Fibroblast of skin of right quadriceps (primary cell): ENCODE measurements around the gene SLC37A1.
"Not testable (repeated sequence)": the region's sequence is repeated elsewhere in the genome, so short reads cannot be mapped to it uniquely, and the experiment has no call there.

Experiments used
- DNase-seq: peaks from one replicate; pipeline ENCODE4 v3.0.0-alpha.2; 2013

The SLC37A1 gene

DNA sequence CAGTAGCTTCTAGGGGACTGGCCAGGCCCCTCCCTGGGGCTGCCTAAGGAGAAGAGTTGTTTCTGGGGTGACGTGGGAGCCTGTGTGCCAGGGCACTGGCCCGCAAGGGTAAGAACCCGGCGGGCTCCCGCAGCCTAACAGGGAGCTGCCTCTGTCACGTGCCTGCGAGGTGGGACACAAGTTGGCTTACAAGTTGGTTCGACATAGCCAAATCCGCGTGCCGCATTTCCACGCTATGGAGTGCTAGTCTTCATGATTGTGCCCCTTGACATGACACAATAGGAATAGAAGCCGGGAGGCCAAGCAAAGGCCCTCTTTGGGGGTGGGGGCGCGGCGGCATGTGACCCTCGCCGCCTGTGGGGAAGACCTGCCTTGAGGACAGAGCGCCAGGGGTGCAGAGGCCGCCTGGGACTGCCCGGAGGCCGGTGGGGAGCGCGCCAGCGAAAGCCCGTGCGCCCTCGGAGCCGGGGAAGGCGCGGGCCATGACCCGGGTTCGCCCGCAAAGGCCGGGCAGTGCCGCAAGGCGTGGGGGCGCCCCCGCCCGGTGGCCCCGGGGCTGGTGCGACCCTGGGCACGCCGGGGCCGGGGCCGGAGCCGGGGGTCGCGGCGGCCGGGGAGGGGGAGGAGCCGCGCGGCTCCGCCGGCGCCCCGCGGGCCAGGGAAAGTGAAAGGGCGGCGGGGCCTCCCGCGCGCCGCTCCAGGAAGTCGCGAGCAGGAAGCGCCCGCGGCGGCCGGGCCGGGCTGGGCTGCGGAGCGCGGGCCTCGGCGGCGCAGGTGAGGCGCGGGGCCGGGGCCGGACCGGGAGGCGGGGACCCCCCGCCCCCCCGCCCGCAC is at the start of gene SLC37A1:
Gene SLC37A1, plus strand, starts transcription at position 702 of the 834 bp plus-strand sequence. CDS start 4,603 bp downstream, outside the sequence.
- no peak for DNase-seq

DNA sequence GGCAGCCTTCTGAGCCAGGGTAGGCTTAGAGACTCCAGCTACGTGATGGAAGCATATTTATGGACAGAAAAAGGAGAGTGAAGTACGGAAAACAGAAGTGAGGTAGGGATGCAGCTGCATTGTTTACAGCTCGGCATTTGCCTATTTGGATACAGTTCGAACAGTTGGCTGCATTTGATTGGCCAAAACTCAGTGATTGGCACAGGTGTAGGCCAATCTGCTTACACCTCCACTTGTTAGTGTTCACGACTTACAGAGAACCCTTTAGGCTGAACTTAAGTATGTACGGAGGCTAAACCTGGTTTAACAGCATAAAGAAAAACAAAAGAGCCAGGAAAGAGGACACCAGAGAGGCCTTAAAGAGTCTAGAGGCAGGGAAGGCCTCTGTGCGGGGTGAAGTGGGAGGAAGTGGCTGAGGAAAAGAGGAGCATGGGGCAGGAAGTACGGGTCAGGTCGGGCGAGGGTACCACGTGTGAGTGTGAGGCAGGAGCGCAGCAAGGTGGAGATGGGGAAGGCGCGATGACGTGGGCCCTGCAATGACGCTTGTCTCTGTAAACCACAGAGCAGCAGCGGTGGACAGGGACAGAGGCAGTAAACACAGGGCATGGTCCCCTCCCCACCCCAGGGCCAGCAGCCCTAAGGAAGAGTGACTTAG is 49.7 kb upstream of the SLC37A1 start:
- peak; percentile 53 for DNase-seq

DNA sequence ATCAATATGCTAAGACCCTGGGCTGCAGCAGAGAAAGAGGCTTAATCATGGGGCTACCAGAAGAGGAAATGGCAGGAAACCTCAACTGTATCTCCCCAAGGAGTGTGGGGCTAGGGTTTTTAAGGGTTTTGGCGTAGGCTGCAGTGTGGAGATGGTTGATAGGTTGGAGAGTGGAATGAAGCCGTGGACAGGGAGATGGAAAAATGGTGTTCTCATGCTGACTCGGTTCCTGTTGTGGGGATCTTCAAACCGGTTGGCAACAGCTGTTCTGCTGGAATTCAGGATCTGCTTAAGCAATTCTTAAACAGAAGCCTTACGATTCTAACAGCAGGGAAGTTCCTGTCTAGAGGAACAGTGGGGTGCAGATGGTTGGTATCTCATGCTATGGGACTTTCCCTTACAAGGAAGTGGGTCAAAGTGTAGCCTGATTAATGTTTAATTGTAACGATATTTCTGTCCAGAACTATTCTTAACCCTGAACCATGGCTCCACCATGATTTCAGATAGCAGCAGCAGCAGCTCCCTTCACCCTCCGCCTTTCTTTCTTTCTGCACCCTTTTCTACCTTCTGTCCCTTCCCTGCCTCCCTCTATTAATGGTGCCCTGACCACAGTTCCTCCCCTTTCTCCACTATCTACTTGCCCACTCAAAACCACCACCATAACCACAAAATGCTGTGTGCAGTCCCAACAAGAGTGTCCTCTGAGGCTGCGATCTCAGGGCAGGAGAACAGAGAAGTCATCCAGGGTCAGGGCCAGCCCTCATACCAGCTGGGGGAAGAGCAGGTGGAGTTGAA is 48.4 kb upstream of the SLC37A1 start:
- no peak for DNase-seq

DNA sequence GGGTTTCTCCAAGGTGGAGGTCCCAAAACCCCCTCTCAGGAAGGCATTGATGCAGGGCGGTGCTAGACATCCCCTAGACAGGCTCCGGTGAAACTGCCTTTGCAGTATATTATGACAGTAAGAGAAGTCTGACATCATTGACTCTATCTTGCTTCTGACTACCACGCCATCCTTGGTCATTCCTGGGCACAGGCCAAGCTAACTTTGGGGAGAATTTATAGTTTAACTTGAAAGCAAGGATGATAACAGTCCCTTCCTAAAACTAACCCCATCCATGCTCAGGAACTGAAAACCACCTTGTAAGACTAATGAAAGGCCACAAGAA is 47.9 kb upstream of the SLC37A1 start:
- DNase-seq = no peak

DNA sequence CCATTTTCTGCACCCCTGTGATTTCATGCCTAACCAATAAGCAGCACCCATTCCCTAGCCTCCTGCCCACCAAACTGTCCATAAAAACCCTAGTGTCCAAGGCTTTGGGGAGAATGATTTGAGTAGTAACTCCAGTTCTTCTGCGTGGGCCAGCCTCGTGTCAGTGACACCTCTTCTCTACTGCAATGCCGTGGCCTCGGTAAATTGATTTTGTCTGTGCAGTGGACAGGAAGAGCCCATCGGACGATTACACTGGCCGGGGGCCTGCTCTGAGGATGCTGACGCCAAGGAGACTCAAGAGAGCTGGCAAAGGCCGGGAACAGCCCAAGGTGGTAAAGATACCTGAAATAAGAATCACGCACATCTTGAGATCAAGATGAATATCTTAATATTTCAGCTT is 47.0 kb upstream of the SLC37A1 start:
- no peak for DNase-seq

DNA sequence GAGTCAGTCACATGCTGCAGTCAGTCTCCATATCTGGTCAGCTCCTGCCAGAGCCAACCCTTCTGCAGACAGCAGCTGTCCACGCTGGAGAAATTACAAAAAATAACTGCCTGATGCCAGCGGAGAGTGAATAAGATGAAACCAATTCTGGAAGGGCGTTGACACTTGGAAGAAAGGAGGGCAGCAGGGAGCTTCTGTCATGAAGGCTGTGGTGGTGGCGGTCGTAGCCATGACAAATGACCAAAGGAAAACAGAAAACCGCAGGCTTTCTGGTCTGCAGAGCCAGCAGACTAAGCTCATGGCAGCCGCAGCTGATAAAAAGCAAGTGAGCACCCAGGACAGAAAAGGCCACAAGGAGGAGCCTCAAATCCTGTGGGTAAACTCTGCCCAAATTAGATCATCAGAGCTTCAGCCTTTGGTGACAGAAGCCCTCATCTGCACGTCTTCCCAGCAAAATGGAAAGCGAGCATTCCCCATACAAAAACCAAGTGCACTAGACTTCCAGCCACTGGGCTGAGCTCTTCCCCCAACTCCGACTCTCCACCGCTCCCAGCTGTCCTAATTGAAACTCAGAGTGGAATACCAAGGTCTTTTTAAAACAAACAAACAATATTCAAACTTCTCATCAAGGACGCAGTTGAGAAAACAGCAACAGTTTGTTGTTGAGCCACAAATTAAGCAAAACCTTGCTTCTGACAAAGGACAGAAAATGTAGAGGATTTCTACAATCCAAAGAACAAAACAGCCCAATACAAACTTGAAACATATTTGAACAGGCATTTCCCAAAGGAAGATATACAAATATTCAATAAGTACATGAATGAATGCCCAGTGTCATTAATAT is 46.3 kb upstream of the SLC37A1 start:
- no peak for DNase-seq

DNA sequence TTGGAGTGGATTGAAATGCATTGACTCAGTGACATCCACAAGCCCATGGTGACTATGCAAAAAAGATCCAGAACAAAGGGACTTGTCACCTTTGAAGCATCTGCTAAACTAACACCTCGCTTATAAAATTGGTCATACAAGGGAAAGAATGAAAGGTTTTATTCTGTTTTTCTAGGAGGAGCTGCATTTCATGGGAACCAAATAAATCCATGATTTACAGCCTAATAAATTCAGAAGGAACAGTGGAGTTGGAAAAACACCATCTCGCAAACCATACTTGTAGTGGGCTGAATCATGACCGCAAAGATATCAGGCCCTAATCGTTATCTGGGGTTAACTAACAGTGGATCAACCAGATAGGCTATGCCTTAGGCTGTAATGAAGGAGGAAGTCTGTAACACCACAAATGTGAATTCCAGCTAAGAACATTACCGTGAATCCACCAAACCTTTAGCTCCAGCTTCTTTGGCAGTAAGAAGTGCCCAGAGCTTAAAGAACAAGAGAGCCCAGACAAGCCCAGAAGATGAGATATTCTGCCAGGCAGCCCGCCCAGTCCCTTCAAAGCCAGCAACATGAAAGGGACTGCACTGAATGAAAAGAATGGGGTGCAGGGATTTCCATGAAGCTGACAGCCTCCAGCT is 45.0 kb upstream of the SLC37A1 start:
- DNase-seq = no peak

DNA sequence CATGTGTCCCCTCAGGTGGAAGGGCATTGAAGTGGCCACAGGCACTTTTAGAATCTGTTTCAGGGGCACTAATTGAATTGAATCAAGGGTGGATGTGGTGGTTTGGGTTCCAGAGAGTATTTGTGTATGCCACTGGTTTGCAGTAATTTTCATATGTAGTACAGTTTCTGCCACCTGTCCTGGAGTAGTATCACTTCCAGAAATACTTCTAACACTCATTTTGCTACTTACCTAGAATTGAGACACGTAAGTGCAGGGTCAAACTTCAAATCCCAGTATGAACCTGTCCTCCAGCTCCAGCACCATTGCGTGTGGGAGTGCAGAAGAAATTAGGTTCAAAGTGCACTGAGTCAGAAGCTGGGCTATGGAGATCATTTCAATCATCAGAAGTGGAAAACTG is 44.4 kb upstream of the SLC37A1 start:
- no peak for DNase-seq

DNA sequence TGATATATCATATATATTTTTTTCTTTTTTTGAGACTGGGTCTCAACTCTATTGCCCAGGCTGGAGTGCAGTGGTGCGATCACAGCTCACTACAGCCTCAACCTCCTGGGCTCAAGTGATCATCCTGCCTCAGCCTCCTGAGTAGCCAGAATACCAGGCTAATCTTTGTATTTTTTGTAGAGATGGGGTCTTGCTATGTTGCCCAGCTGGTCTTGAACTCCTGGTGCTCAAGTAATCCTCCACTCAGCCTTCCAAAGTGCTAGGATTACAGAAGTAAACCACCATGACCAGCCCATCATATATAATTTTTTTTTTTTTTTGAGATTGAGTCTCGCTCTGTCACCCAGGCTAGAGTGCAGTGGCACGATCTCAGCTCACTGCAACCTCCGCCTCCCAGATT is 43.9 kb upstream of the SLC37A1 start:
- not testable (repeated sequence) for DNase-seq

DNA sequence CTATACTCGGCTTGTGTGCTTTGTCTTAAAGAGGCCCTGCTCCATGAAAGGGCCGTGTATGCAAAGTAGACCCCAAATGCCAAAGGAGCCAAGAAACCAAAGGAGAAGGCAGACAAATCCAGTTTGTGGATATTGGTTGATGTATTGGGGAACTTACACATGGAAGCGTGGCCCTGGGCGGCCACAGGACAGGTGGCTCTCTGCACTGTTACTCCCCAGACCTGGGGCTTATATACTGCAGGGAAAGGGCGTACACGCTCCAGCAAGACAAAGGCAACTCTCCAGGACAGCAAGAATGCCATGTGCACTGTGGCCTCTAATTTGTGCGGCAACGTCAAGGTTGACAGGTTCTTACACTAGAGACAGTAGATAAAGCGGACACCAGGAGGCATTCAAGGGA is 42.4 kb upstream of the SLC37A1 start:
- no peak for DNase-seq

DNA sequence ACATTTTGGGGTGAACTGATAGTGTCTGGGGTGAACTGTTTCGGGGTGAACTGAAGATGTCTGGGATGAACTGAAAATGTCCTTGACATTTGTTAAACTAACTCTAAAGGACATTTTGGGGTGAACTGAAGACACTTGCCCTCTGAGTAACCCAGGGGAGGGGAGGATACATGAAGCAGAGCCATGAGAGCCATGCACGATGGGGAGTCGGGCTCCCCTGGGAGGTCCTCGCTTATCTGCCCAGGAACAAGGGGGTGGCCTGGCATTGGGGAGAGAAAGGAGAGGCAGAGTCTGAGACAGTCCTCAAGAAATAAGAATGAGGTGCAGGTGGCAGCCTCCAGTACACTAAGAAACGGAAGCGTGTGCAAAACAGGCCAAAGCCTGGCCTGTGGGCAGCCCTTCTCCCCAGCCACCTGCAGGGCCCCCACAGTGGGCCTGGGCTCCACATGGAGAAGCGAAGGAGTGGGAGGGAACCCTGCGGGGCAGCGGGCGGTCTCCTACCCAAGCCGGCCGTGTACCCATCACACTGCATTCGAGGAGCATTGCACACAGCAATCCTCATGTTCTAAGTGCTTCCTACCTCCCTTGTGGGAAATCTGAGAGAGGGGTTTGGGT is 41.8 kb upstream of the SLC37A1 start:
- DNase-seq = no peak

DNA sequence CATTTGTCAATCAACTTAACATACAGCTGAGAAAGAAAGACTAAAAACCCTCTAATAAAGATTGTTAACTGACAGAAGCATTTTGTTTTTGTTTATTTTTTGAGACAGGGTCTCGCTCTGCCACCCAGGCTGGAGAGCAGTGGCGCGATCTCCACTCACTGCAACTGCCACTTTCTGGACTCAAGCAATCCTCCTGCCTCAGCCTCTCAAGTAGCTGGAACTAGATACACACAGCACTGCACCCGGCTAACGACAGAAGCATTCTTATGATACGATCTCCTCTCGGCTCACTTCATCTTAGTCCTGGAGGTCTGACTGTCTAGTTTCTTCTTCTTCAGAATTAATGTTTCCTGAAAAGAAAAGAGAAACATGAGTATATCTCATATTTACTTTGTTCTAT is 41.1 kb upstream of the SLC37A1 start:
- no peak for DNase-seq

DNA sequence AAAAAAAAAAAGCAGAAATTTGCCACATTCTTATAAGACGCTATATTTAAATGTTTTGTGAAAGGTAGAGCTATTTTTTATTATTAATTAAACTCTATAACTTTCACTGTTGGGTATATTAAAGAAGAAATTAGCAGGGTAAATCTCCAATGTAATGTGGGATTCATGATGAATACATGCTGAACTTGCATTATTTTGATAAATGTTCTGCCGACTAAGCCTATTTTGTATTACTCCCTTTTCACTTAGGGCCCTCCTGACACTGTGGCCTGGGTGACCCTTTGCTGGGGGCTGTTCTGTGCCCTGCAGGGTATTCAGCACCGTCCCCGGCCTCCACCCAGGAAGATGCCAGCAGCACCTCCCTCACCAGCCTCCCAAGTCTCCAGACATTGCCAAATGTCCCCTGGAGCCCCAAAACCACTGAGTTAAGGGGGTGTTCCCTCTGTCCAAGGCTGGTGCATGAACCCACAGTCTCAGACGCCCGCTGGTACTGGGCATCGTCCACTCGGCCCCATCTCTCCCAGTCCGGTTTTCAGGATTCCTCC is 40.1 kb upstream of the SLC37A1 start:
- no peak for DNase-seq

DNA sequence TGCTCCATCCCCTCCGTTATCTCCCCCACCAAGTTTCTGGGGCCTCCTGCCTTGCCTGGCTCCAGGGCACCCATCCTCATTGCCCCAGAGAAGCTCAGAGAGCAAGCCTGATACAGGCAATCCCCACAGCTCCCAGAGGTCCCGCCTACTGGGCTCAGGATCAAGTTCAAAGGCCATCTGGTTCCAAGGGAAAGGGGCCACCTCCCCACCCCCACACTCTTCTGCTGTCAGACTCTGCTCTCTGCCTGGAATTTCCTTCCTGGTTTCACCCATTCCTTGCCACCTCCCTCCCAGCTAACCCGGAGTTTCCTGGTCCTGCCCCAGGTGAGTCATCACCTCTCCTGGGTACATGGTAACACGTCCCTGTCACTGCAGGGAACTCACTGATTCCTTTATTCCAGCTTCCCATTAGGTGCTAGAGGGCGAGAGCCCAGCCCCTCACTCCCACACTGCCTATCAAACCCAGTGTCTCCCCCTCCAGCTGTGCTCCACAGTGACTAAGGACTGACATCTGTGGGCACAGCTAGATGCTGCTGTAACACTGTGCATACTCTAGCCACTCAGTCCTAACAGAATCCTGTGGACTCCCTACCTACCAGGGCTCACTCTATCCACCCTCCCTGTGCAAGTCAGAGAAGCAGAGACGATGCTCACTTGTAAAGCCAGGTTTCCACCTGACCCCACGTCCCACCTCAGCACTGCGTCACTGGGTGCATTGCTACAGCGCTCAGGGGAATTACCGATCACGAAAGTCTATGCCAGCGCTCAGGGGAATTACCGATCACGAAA is 39.4 kb upstream of the SLC37A1 start:
- DNase-seq = peak; percentile 19

DNA sequence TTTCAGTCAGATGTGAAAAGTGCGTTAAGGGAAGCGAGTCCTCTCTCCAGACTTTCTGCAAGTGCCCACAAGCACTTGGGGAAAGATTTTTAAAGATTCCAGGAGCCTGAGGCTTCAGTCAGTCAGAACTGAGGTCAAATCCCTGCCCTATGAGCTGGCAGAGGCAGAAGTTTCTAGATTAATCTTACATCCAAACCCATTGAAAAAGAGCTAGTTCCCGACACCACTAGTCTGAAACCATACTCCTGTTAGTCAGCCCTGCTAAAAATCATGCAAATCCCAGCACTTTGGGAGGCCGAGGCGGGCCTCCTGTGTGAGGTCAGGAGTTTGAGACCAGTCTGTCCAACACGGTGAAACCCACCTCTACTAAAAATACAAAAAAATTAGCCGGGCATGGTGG is 38.6 kb upstream of the SLC37A1 start:
- no peak for DNase-seq

DNA sequence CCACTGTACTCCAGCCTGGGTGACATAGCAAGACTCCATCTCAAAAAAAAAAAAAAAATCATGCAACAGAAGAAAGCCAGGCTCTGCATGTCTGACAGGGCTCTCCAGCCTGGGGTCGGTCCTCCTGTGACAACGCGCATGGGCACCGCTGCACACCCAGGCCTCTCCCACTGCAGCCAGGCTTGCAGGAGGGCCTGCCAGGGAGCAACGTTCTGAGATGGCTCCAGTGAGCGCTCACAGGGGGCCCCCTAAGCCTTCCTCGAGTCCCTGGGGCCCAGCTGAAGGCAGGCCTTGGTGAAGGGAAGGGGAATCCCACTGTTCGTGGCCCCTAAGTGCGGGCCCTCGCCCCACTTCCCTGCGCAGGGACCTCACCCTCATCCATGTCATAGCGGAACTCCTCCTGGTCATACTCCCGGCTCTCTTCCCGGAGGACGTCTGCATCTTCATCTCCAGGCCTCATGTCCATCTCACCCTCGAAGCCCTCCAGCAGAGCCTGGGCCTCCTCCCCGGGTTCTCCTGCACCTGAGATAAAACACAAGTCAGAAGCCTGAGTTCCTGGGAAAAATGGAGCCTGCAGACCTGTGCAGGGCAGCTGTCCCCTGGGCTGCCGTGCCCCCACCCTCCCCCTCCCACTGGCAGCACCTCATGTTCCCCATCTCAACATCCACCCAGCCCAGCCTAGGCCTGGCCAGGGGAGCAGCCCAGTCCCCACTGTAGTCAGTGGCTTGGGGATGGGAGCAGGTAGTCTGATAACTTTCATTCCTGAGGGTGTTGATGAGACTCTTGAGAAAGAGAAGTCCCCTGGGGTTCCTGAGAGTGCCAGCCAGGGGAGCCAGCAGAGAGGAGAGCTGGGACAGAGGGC is 37.9 kb upstream of the SLC37A1 start:
- no peak for DNase-seq

DNA sequence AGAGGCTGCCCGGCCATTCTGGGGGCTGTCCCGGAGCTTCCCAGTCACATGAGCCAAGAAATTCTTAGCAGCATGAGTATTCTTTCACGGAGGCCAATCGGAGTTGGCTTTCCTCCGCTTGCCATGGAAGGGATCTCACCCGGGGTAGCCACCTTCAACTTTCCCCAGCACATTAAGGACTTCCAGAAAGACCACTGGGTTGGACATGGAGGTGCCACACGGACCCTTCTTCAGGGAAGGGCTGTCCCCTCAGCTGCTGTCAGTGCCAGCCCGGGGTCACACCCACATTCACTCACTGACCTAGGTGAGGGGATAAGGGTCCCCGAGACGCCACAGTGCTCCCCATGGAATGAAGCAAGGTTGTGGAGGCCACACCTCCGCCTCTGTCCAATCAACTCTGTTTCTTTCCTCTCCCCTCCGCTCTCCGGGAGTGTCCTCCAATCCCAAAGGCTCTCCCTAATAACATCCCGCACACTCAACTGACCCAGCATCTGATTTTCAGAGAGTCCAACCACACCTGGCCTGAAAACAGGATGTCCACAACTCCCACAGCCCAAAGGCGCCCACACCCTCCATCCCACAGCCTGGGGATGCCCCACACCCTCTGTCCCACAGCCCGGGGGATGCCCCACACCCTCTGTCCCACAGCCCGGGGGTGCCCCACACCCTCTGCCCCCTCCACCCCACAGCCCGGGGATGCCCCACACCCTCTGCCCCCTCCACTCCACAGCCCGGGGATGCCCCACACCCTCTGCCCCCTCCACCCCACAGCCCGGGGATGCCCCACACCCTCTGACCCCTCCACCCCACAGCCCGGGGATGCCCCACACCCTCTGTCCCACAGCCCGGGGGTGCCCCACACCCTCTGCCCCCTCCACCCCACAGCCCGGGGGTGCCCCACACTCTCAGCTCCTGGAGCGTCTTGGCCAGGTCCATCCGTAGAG is 37.0 kb upstream of the SLC37A1 start:
- no peak for DNase-seq

DNA sequence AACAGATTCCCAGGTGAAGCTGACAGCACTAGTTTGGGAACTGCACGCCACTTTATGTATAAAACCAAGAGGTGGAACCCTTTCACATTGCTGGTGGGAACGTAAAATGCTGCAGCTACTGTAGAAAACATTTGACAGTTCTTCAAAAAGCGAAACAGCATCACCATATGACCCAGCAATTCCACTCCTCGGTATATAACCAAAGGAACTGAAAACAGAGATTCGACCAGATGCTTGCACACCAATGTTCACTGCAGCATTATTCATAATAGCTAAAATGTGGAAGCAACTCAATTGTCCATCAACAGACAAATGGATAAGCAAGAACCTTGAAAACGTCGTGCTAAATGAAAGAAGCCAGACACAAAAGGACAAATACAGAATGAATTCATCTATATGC is 35.1 kb upstream of the SLC37A1 start:
- DNase-seq = no peak

DNA sequence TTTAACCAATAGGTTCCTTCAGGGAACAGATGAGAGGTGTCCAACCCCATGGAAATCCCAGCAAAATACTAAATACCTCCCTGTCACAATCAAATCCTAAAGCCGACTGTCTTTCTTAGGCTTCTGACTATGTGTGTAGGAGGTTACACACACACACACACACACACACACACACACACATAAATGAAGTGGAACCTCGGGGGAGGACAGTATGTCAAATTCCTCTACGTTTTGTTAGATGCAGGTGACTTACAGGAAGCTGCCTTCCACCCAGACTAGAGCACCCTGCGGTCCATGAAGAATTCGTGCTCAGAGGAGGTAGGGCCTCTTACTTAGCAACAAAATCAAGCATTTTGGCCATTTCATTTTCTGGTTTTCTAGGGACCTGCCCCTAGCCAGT is 34.1 kb upstream of the SLC37A1 start:
- no peak for DNase-seq
